SU-DHL-6 (cell line): ENCODE results near the gene VILL.

Experiments used
- CTCF ChIP-seq: fragments of 200-600 bp; sonication (generic); IDR thresholded peaks from one replicate; pipeline ENCODE4 v1.5.1; 2017; ENCODE audit warnings: antibody characterized with exemption, mild to moderate bottlenecking, low read length, moderate library complexity; ENCODE audit not compliant: insufficient read depth, poor library complexity, severe bottlenecking
- EZH2phosphoT487 ChIP-seq: fragments of 200-600 bp; sonication (generic), shearing (Covaris generic); conservative IDR thresholded peaks from 2 replicates; pipeline ENCODE4 v1.6.1; 2018; ENCODE audit warnings: mild to moderate bottlenecking, antibody characterized with exemption, low read length, moderate library complexity, mixed read lengths

- TF ChIP-seq EZH2phosphoT487 (no peak), CTCF (no peak)
Observed at GRCh38 chr3:37971467-37971866, 19.1 kb upstream of the VILL start.
